IPS-18a (cell line): Measurements from ENCODE around the gene TP53AIP1.

Experiments used
- H3K27ac ChIP-seq: one replicate; pipeline ENCODE4 v1.5.1; 2013; ENCODE audit warnings: low read length
- H3K27me3 ChIP-seq: one replicate; pipeline ENCODE4 v1.6.1; 2013; ENCODE audit warnings: mild to moderate bottlenecking, low read length; ENCODE audit not compliant: control insufficient read depth, insufficient read depth
- H3K36me3 ChIP-seq: one replicate; pipeline ENCODE4 v1.6.1; 2013; ENCODE audit warnings: low read depth, low read length; ENCODE audit not compliant: control insufficient read depth
- H3K4me1 ChIP-seq: one replicate; pipeline ENCODE4 v1.6.1; 2013; ENCODE audit warnings: low read depth, low read length; ENCODE audit not compliant: control insufficient read depth
- H3K4me3 ChIP-seq: one replicate; pipeline ENCODE4 v1.5.1; 2013; ENCODE audit warnings: low read length
- H3K9ac ChIP-seq: one replicate; pipeline ENCODE4 v1.6.1; 2013; ENCODE audit warnings: mild to moderate bottlenecking, low read length, moderate library complexity
- H3K9me3 ChIP-seq: one replicate; pipeline ENCODE4 v1.6.1; 2013; ENCODE audit warnings: low read depth, low read length; ENCODE audit not compliant: control insufficient read depth

The TP53AIP1 gene

DNA sequence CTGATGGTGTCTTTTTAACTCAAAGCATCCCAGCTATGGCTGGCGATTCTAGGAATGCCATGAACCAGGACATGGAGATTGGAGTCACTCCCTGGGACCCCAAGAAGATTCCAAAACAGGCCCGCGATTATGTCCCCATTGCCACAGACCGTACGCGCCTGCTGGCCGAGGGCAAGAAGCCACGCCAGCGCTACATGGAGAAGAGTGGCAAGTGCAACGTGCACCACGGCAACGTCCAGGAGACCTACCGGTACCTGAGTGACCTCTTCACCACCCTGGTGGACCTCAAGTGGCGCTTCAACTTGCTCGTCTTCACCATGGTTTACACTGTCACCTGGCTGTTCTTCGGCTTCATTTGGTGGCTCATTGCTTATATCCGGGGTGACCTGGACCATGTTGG, 31.4 kb downstream of the TP53AIP1 start:
- H3K36me3 ChIP-seq: no peaks in the 10 kb centered on the region
- H3K27ac ChIP-seq: no peak overlapping the region
- H3K9me3 ChIP-seq: no peaks in the 10 kb centered on the region
- H3K4me1 ChIP-seq: no peaks in the 10 kb centered on the region
- H3K27me3 ChIP-seq: peaks cover 32% of the 10 kb centered on the region
- H3K4me3 ChIP-seq: no peak overlapping the region
- H3K9ac ChIP-seq: no peak overlapping the region

DNA sequence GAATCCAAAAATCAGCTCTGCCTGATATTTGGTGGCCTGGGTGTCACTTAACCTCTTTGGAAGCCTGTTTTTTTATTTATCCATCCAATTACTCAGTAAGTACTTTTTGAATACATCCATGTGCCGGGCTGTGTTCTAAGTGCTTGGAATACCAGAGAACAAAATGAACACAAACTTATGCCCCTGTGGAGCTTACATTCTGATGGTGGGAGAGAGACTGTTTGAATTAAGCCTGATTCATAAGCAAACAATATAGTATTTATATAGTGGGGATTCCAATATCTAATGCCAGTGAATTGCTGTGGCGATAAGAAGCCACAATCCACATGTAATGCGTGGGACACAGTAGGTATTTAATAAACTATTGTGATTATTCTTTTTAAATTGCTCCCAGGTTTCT, 32.1 kb downstream of the TP53AIP1 start:
- no peak overlapping the region for H3K9ac ChIP-seq

GRCh38 chr11:128909438-128910125, 33.1 kb downstream of the TP53AIP1 start:
- Histone ChIP-seq H3K4me1 (peaks cover 3% of the 10 kb centered on the region), H3K27me3 (peaks cover 48% of the 10 kb centered on the region), H3K9me3 (no peaks in the 10 kb centered on the region), H3K27ac (no peak overlapping the region), H3K36me3 (no peaks in the 10 kb centered on the region), H3K4me3 (no peak overlapping the region), H3K9ac (no peak overlapping the region)

More for the DNA sequence above, 32.1 kb downstream of the TP53AIP1 start:
- H3K9me3 ChIP-seq: no peaks in the 10 kb centered on the region
- H3K4me3 ChIP-seq: no peak overlapping the region
- no peak overlapping the region for H3K27ac ChIP-seq
- H3K4me1 ChIP-seq: no peaks in the 10 kb centered on the region
- no peaks in the 10 kb centered on the region for H3K36me3 ChIP-seq
- H3K27me3 ChIP-seq: peaks cover 38% of the 10 kb centered on the region

DNA sequence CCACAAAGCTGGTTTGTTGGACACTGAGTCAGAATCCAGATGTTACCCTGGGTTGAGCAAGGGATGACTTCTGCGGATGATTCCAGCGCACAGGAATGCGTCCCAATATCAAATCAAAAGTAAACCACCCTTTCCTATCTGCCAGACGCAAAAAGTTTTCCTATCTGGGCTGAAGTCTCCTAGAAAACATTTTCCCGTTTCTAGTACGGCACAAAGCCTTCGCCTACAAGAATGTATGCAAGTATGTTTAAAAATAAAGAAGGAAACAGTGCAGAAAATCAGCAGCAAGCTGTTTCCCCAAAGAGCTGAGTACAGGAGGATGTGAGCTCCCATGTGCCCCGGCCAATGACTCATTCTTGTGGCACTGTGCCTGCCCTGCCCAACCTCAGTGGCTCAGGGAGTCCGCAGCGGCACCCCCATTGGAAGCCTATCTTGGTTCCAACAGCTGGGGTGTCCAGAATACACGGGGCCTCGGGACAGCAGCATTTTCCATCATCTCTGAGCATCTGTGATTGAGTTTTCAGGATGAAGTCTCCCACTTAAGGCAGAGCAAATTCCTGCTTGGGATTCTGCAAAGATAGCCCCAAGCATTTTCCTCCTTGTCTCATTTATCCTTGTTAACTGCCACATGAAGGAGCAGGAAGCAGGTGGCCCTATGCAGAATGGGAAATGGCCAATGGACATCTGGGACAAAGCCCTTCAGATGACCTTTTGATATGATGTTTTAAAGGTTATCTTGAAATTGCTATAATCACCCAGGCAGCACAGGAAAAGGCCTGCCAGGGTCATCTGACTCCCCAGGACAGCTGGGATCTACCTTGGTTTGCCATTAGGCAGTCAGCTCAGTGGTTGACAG, 34.1 kb downstream of the TP53AIP1 start:
- Histone ChIP-seq H3K4me3 (no peak overlapping the region), H3K27me3 (peaks cover 57% of the 10 kb centered on the region), H3K4me1 (peaks cover 12% of the 10 kb centered on the region), H3K9ac (no peak overlapping the region), H3K9me3 (no peaks in the 10 kb centered on the region), H3K27ac (no peak overlapping the region), H3K36me3 (no peaks in the 10 kb centered on the region)

DNA sequence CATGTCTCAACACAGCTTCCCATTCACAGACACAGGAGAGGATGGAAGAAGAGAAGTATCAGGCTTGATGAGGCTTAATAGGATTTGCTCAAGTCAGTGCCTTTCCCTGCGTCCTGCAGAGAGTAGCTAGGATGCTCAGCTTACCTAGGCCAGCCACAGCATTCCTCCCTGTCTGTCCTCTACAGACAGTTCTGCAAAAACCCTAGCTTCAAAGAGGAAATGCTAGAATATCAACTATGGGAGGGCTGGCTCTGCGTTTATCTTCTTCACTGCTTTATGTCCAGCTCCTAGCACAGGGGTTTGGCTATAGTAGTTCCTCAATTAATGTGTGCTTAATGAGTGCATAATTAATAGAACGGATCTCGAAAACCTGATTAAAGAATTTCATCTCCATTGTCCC, 35.1 kb downstream of the TP53AIP1 start:
- no peak overlapping the region for H3K27ac ChIP-seq

GRCh38 chr11:128906185-128907050, 36.3 kb downstream of the TP53AIP1 start:
- H3K27me3 ChIP-seq: peaks cover 79% of the 10 kb centered on the region
- H3K9me3 ChIP-seq: no peaks in the 10 kb centered on the region
- H3K9ac ChIP-seq: no peak overlapping the region
- H3K4me1 ChIP-seq: peaks cover 32% of the 10 kb centered on the region
- no peaks in the 10 kb centered on the region for H3K36me3 ChIP-seq
- no peak overlapping the region for H3K27ac ChIP-seq
- peak overlapping the region; percentile 58 for H3K4me3 ChIP-seq

More for the DNA sequence above, 35.1 kb downstream of the TP53AIP1 start:
- no peaks in the 10 kb centered on the region for H3K9me3 ChIP-seq
- peaks cover 68% of the 10 kb centered on the region for H3K27me3 ChIP-seq
- no peak overlapping the region for H3K9ac ChIP-seq
- H3K4me1 ChIP-seq: peaks cover 21% of the 10 kb centered on the region
- no peak overlapping the region for H3K4me3 ChIP-seq
- H3K36me3 ChIP-seq: no peaks in the 10 kb centered on the region

DNA sequence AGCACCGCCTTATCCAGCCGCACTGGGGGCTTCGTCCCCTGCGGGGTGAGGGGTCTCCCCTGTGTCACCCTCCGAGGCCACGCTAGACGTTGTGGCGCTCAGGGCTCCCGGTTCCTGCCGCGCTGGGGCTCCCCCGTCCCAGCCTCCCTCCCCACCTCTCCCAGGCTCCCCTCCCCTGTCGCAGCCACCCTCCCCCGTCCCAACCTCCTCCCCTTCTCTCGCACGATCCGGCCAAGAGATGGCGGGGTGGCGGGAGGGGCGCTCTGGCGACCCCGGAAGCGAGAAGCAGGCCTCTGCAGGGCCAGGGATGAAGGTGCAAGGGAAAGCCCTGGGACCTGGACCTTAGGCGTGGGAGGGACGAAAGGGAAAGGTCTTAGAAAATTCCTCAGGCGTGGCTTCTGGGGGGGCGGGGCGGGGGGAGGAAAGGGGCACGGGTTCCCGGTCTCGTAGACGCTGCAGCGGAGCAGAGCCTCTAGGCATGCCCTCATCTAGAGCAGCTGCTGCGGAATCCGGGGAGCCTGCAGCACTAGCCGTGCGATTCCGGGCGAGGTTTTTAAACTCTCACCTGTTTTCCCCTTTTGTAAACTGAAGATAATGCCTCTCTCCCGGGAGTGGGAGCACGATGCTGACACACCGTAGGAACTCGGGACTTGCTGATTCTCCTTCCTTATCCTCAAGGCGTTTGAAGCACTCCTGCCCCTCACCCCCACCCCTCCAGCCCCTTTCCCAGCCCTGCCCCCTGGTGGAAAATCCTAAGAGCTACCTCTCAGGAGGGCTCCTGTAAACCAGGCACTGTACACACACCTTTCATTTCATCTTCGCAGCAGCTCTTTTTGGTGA, 37.1 kb downstream of the TP53AIP1 start:
- Histone ChIP-seq H3K9ac (no peak overlapping the region), H3K36me3 (no peaks in the 10 kb centered on the region), H3K4me3 (peak overlapping the region; percentile 58), H3K27me3 (peaks cover 88% of the 10 kb centered on the region), H3K4me1 (peaks cover 32% of the 10 kb centered on the region), H3K27ac (no peak overlapping the region), H3K9me3 (no peaks in the 10 kb centered on the region)

GRCh38 chr11:128904656-128905344, 37.9 kb downstream of the TP53AIP1 start:
- H3K36me3 ChIP-seq: no peaks in the 10 kb centered on the region
- H3K9me3 ChIP-seq: no peaks in the 10 kb centered on the region
- H3K27ac ChIP-seq: no peak overlapping the region
- H3K27me3 ChIP-seq: peaks cover 96% of the 10 kb centered on the region
- H3K9ac ChIP-seq: no peak overlapping the region
- peak overlapping the region; percentile 58 for H3K4me3 ChIP-seq
- H3K4me1 ChIP-seq: peaks cover 32% of the 10 kb centered on the region

DNA sequence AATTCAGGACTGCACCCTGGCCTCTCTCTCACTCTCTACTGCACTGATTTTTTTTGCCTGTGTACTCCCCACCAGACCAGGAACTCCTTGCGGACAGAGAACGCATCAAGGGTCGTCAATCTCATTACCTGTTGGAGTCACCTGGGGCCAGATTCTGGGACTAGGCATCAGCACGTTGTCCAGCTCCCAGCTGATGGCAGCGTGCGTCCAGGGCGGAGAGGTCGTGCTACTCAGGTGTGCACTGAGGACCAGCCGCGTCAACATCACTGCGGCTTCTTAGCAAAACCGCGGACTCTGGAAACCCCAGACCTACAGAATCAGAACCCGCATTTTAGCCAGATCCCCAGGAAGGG, 38.4 kb downstream of the TP53AIP1 start:
- Histone ChIP-seq H3K27ac (no peak overlapping the region), H3K27me3 (peaks cover 100% of the 10 kb centered on the region), H3K4me1 (peaks cover 32% of the 10 kb centered on the region), H3K9ac (no peak overlapping the region), H3K36me3 (no peaks in the 10 kb centered on the region), H3K4me3 (peak overlapping the region; percentile 58), H3K9me3 (no peaks in the 10 kb centered on the region)

GRCh38 chr11:128903248-128904061, 39.2 kb downstream of the TP53AIP1 start:
- no peaks in the 10 kb centered on the region for H3K9me3 ChIP-seq
- H3K27me3 ChIP-seq: peaks cover 100% of the 10 kb centered on the region
- H3K27ac ChIP-seq: no peak overlapping the region
- no peaks in the 10 kb centered on the region for H3K36me3 ChIP-seq
- H3K9ac ChIP-seq: no peak overlapping the region
- peaks cover 32% of the 10 kb centered on the region for H3K4me1 ChIP-seq
- peak overlapping the region; percentile 58 for H3K4me3 ChIP-seq
